ENCODE measurements around the gene PTPRN2.

GRCh38 chr7:158133057-158133456 lies 454.6 kb downstream of the PTPRN2 start:
- no peak for TF ChIP-seq CTCF (IDR thresholded peaks at IDR 0.05)
- TF ChIP-seq ZFX (IDR thresholded peaks at IDR 0.05; ENCODE audit: borderline replicate concordance), result no peak
